Lower lobe of right lung (tissue), 2 donors: Measurements from ENCODE around the gene OR1F1. TPM values are rescaled to one million over a fixed set of nuclear protein-coding genes. Genes with fewer than 3 reads are reported as not detected.

Source experiments
- ATAC-seq, 2 donors: fragments of 200-7000 bp; cut with Tn5 transposase; one replicate each; pipeline ENCODE4 v1.9.1; 2020 to 2022; ENCODE audit warnings: mild to moderate bottlenecking in 2 of 2, moderate library complexity in 2 of 2
- DNase-seq: peaks from one replicate; pipeline ENCODE4 v3.0.0-alpha.2; 2020
- H3K27ac ChIP-seq: fragments of 200-600 bp; one replicate; pipeline ENCODE4 v1.8.0; 2022
- H3K27me3 ChIP-seq: fragments of 200-600 bp; one replicate; pipeline ENCODE4 v1.8.0; 2022; ENCODE audit warnings: low read depth
- H3K36me3 ChIP-seq: fragments of 200-600 bp; one replicate; pipeline ENCODE4 v1.8.0; 2022; ENCODE audit warnings: mild to moderate bottlenecking
- H3K4me1 ChIP-seq: fragments of 200-600 bp; one replicate; pipeline ENCODE4 v1.8.0; 2022
- H3K4me3 ChIP-seq: fragments of 200-600 bp; one replicate; pipeline ENCODE4 v1.8.0; 2022; ENCODE audit warnings: mild to moderate bottlenecking
- H3K9me3 ChIP-seq: fragments of 200-600 bp; one replicate; pipeline ENCODE4 v1.8.0; 2022
- intact Hi-C: fragments of 100-400 bp; cut with DNase I; formaldehyde crosslinking; loops from one replicate; pipeline ENCODE4 v1.11.0; 2022
- total RNA-seq: library from RNA; stranded (reverse); fragmentation: NEBNext Ultra II Directional; extraction: Animal tissue kit (Norgen Biotek cat#: 25700); gene quantifications from one replicate; pipeline ENCODE4 v1.2.1, GENCODE V29; 2021
- TF ChIP-seq, protein P1 (sequence below): fragments of 200-600 bp; IDR thresholded peaks from one replicate; pipeline ENCODE4 v1.8.0; 2022; ENCODE audit warnings: antibody characterized with exemption, mild to moderate bottlenecking
- donor health status: DM: no; HTN: yes; CAD: no; lungs with severe emphysema.

OR1F1 gene
- total RNA-seq, 1 donor from 2014 or later, result not detected

DNA sequence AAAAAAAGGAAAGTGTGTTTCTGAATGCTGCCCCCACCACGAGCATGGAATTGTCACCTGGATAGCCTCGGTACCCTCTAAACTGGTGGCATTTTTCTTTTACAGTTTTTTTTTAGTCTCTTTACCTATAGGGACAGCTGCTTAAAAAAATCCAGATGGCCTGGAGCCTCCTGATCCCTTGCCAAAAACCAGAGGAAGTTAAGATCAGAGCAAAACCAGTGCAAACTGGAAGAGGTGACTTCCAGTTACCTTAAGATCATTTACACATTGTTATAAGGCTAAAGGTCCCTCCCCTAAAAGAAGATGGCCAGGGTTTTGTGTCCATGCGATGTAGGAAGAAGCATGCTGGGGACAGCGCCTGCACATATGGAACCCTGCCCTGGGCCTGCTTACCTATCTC lies 65.0 kb downstream of the OR1F1 start:
- Histone ChIP-seq H3K27me3 (peaks cover 5% of the 10 kb centered on the region), H3K9me3 (no peaks in the 10 kb centered on the region), H3K27ac (no peak overlapping the region), H3K4me3 (no peak overlapping the region), H3K36me3 (no peaks in the 10 kb centered on the region), H3K4me1 (peaks cover 7% of the 10 kb centered on the region)
- DNase-seq (no peak), ATAC-seq (no peak)
- TF ChIP-seq, protein P1, sequence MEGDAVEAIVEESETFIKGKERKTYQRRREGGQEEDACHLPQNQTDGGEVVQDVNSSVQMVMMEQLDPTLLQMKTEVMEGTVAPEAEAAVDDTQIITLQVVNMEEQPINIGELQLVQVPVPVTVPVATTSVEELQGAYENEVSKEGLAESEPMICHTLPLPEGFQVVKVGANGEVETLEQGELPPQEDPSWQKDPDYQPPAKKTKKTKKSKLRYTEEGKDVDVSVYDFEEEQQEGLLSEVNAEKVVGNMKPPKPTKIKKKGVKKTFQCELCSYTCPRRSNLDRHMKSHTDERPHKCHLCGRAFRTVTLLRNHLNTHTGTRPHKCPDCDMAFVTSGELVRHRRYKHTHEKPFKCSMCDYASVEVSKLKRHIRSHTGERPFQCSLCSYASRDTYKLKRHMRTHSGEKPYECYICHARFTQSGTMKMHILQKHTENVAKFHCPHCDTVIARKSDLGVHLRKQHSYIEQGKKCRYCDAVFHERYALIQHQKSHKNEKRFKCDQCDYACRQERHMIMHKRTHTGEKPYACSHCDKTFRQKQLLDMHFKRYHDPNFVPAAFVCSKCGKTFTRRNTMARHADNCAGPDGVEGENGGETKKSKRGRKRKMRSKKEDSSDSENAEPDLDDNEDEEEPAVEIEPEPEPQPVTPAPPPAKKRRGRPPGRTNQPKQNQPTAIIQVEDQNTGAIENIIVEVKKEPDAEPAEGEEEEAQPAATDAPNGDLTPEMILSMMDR, result no peak
- intact Hi-C loops, result no loop called here

DNA sequence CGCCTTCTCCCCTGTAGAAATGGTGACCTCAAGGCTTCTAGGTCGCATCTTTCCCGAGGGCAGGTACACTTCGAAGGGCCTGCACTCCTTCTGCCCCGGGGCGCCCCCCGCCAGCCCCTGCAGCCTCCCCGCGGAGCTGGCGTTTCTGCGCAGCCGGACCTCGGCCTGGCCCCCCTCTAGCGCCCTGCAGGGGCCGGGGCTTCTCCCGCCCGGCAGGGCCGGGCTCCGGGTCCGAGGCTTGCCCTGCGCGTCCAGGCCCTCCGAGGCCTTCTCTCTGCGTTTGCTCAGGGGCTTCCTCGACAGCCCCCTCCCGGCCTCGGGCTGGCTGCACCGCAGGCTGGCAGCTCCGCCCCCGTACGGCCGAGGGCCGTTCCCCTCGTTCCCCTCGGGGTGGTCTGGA lies 66.3 kb downstream of the OR1F1 start:
- Histone ChIP-seq H3K36me3 (no peaks in the 10 kb centered on the region), H3K9me3 (no peaks in the 10 kb centered on the region), H3K27me3 (peaks cover 5% of the 10 kb centered on the region), H3K4me3 (no peak overlapping the region), H3K4me1 (peaks cover 10% of the 10 kb centered on the region), H3K27ac (no peak overlapping the region)
- DNase-seq, result no peak
- TF ChIP-seq, protein P1, result no peak
- no peak for ATAC-seq
- intact Hi-C loops, result no loop called here

Other genes with a start within 250 kb of the OR1F1 start
- gene KREMEN2, start 223.9 kb upstream of the OR1F1 start, total RNA-seq, result not detected
- gene PAQR4, start 218.9 kb upstream of the OR1F1 start, total RNA-seq, result 10.8 TPM
- 4.0 TPM for gene PKMYT1, start 207.8 kb upstream of the OR1F1 start, total RNA-seq
- 1.0 TPM for gene CLDN9, start 175.3 kb upstream of the OR1F1 start, total RNA-seq
- not detected for gene CLDN6, start 170.0 kb upstream of the OR1F1 start, total RNA-seq
- gene TNFRSF12A, start 167.8 kb upstream of the OR1F1 start, total RNA-seq, result 28.8 TPM
- gene HCFC1R1, start 164.3 kb upstream of the OR1F1 start, total RNA-seq, result 43.2 TPM
- 26.8 TPM for gene THOC6, start 164.2 kb upstream of the OR1F1 start, total RNA-seq
- gene BICDL2, start 151.3 kb upstream of the OR1F1 start, total RNA-seq, result 19.5 TPM
- gene MMP25, start 141.6 kb upstream of the OR1F1 start, total RNA-seq, result 22.7 TPM
- gene IL32, start 122.6 kb upstream of the OR1F1 start, total RNA-seq, result 79.1 TPM
- not detected for gene ZSCAN10, start 88.9 kb upstream of the OR1F1 start, total RNA-seq
- 11.9 TPM for gene ZNF205, start 75.6 kb upstream of the OR1F1 start, total RNA-seq
- 10.2 TPM for gene ZNF213, start 53.2 kb upstream of the OR1F1 start, total RNA-seq
- 12.0 TPM for gene ZNF200, start 47.0 kb downstream of the OR1F1 start, total RNA-seq
- 13.5 TPM for gene MEFV, start 68.4 kb downstream of the OR1F1 start, total RNA-seq
- 23.2 TPM for gene ZNF263, start 95.3 kb downstream of the OR1F1 start, total RNA-seq
- 5.3 TPM for gene TIGD7, start 117.2 kb downstream of the OR1F1 start, total RNA-seq
- gene ZNF75A, start 117.3 kb downstream of the OR1F1 start, total RNA-seq, result 32.4 TPM
- gene OR2C1, start 167.7 kb downstream of the OR1F1 start, total RNA-seq, result not detected
- 12.7 TPM for gene ZSCAN32, start 212.8 kb downstream of the OR1F1 start, total RNA-seq
- 9.0 TPM for gene ZNF174, start 213.0 kb downstream of the OR1F1 start, total RNA-seq